ENCODE results near the gene CDKN2D.

The CDKN2D gene

DNA sequence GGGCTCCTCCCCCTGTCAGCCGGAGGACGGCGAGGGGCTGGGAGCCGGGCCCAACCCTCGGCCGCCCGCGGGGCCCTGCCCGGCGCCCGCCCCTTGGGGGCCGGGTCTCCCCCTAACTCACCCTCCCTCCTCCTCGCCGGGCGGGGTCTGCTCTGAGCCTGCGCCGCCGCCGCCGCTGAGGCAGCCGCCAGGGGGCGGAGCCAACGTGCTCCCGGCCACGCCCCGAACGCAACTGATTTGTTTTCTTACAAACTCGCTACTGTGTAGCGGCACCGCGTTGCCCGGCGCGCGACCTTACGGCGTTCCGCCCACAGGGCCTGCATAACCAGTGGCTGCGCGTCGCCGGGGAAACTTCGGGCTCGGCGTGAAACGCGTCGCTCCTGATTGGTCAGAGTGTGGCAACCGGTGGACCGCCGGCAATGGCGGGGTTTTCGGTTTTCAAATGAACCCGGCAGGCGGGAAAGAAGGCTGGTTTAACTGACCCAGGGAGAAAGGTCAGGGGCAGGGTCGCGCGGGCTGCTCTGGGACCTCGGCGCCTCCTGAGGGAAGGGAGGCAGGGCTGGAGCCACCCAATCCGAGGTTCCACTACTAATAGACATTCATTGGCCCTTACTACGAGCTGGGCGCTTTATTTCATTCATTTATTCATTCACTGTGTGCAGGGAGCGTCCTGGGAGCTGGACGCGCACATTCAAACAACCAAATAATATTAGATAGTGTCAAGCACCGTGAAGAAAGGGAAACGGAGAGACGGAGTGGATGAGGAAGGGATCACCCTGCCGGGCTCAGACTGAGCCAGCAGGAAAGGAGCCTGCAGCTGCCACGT is at the start of gene CDKN2D:
Gene CDKN2D, minus strand, starts transcription at position 154 of the 826 bp plus-strand sequence. CDS start 326 bp downstream, outside the sequence.
- peak; percentile 59 to 100 (median 99) for DNase-seq

DNA sequence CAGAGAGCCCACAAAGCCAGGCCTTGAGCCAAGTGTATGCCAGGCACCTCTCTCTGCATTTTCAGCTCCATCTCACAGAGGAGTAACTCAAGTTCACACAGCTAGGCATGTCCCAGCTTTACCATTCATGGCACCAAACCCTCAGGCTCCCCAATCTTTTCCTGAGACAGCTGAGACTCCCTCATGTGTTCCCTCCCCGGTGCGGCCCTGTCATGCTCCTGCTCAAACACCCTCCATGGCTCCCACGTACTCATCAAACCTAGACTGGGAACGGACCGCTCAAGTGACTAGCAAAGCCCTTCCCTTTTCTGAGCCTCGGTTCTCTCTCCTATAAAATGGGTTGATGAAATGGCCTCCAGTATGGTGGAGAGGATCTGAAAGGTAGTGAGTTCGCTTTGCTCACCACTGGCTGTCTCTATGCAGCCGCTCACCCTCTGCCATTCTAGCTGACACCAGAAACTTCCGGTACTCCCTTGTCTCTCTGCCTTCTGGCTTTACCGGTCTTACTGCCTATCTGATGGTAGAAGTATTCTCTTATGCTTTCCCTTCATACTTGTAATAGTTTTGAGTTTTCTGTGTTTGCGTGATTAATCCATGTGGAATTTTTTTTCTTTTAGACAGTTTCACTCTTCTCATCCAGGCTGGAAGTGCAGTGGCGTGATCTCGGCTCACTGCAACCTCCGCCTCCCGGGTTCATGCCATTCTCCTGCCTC is 48.8 kb upstream of the CDKN2D start:
- DNase-seq = no peak

GRCh38 chr19:10615429-10616023 is 46.7 kb upstream of the CDKN2D start:
- no peak for DNase-seq

DNA sequence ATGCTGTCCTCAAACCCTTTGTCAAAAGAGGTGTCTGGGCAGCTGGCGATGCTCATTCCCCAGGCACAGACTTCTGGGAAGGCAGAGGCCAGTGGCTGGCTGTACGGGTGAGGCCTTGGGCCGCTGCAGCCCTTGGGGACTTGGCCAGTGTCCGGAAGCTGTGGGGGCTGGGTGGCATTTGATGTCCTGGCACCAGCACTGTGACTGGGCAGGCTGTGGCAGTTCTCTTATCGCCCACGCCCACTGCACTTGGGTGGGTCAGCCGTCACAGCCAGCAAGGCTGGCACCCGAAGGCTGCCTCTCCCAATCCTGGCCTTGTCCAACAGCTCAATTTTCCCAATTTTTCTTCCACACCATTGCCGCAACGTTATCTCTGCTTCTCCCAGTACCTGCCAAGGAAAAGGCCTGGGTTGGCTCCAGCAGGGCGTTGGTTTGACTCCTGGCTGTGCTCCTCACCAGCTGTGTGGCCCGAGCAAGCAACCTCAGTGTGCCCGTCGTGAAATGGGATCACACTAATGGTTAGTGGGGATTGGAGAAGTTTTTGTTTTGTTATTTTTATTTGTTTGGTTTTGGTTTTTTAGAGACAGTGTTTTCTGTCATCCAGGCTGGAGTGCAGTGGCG is 43.8 kb upstream of the CDKN2D start:
- peak in 51 of 56 donors; percentile 11 to 75 (median 51) for DNase-seq

DNA sequence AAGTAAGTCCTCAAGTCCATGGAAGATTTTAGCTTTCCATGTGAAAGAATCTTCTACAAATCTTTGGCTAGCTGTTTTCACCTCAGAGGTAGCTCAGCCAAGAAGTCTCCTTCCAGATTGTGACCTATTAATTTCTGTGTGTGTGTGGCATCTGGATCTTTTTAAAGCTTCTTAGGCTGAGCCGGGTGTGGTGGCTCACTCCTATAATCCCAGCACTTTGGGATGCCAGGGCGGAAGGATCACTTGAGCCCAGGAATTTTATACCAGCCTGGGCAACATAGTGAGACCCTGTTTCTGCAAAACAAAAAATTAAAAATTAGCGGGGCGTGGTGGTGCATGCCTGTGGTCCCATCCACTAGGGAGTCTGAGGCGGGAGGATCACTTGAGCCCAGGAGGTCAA is 43.1 kb upstream of the CDKN2D start:
- DNase-seq = no peak

DNA sequence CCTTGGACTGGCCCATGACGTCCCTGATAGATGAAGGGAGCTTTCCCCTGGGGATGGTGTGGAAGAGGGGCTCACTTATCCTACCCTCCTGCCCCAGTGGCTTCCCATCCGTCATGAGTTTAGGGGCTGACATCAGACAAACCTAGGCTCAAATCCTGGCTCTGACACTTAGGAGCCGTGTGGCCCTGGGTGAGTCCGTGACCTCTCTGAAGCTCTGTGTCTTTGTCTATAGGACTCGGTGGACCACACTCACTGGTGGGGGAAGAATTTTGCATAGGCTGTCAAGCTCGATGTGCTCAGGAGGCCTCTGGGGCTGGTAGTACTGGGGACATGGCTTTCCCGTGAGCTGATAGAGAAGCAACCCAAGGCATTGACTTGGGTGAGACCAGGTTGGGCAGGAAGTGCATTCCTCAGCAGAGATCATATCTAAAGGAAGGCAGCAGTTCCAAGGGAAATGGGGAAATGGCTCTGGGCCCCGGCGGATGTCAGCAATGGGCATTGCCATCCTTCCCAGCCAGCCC is 35.7 kb upstream of the CDKN2D start:
- DNase-seq = no peak

DNA sequence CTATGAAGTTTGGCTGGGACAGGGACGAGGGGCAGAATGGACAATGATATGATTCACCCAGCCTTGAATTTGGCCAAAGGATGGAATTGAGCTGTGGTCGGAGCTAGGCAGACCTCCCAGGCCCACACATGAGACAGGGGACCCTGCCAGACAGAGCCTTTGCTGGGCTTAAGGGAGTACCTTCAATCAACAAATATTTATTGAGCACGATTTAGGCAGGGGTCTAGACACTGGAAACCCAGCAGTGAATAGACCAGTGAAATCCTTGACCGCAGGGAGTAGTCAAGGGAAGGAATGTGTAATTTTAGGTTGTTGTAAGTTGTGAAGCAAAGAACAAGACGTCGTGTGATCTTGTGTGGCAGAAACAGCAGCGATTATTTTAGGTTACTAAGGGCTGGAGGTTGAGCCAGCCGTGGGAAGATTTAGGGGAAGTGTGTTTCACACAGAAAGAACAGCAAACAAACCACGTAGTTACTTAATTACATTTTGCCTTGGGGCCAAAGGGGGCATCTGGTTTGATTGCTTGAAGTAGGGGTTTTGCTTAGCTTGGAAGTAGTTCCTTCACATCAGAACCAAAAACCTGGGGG is 35.2 kb upstream of the CDKN2D start:
- no peak for DNase-seq

GRCh38 chr19:10603084-10603872 is 34.5 kb upstream of the CDKN2D start:
- peak in 14 of 56 donors; percentile 4 to 45 (median 16) for DNase-seq

- DNase-seq = peak in 53 of 56 donors; percentile 18 to 86 (median 57)
These were observed 33.7 kb upstream of the CDKN2D start for GRCh38 chr19:10602330-10603083.

- DNase-seq = peak in 1 of 56 donors; percentile 45
These were observed 33.2 kb upstream of the CDKN2D start for GRCh38 chr19:10601999-10602329.

DNA sequence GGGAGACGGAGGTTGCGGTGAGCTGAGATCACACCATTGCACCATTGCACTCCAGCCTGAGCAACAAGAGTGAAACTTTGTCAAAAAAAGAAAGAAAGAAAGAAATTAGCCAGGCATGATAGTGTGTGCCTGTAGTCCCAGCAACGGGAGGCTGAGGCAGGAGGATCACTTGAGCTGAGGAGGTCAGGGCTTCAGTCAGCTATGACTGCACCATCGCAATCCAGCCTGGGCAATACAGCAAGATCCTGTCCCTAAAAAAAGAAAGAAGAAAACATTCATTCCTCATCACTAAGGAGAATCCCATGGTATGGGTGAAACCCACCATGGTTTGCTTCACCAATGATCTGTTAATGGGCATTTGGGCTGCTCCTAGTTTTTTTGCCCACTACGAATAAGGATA is 31.4 kb upstream of the CDKN2D start:
- no peak for DNase-seq

GRCh38 chr19:10593820-10594637 is 25.2 kb upstream of the CDKN2D start:
- peak in 46 of 56 donors; percentile 5 to 71 (median 32) for DNase-seq

DNA sequence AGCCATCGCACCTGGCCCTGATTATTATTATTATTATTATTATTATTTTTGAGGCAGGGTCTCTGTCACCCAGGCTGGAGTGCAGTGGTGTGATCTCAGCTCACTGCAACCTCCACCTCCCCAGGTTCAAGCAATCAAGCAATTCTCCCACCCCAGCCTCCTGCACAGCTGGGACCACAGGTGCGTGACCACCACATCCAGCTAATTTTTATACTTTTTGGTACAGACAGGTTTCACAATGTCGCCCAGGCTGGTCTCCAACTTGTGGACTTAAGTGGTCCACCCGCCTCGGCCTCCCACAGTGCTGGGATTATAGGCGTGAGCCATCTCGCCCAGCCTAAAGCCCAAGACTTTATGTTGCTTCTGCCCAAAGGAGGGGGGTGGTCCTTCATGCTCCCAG is 24.4 kb upstream of the CDKN2D start:
- DNase-seq = no peak

DNA sequence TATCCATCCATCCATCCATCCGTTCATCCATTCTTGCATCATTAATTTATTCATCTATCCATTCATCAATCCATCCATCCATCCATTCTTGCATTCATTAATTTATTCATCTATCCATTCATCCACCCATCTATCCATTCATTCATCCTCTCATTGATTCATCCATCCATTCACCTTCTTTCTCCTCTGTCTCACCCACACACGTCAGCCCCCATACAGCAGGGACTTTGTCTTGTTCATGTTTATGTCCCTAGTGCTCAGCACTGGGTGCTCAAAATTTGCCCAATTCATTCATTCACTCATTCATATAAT is 19.0 kb upstream of the CDKN2D start:
- no peak for DNase-seq

DNA sequence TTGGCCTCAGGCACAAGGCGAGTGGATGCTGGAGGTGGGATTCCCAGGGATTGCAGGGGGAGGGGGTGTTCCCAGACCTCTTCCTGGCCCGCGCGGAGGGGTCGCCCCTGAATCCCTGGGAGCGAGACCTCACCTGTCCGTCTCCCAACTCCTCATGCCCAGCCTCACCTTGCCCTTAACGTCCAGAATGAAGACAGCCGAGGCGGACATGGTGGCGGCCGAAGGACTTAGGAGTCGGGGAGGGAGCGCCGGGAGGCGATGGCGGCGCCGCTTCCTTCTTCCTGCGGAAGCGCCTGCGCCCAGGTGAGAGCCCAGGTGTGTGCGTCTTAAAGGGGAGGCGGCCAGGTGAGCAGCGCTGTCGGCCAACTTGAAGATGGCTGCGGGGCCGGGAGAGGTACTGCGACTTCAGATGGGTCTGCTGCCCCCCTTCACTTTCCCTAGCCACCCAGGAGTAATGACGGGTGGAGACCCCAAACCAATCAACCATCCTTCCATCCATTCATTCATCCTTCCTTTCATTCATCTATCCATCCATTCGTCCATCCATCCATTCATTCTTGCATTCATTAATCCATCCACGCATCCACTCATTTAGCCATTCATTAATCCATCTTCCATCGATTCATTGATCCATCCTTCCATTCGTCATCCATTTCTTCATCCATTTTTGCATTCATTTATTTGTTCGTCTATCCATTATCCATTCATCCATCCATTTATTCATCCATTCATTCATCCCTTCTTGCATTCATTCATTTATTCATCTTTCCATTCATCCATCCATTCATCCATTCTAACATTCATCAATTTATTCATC is 18.5 kb upstream of the CDKN2D start, which contains the start of gene AP1M2:
Gene AP1M2, minus strand, starts transcription at position 291 of the 817 bp plus-strand sequence. Its CDS starts 81 bp downstream, at position 210.
- no peak for DNase-seq

GRCh38 chr19:10586396-10586795 is 17.6 kb upstream of the CDKN2D start:
- no peak for DNase-seq

GRCh38 chr19:10583036-10583776 is 14.4 kb upstream of the CDKN2D start:
- no peak for DNase-seq
